ENCODE measurements around the gene NRG2.

- TF ChIP-seq, protein P1, sequence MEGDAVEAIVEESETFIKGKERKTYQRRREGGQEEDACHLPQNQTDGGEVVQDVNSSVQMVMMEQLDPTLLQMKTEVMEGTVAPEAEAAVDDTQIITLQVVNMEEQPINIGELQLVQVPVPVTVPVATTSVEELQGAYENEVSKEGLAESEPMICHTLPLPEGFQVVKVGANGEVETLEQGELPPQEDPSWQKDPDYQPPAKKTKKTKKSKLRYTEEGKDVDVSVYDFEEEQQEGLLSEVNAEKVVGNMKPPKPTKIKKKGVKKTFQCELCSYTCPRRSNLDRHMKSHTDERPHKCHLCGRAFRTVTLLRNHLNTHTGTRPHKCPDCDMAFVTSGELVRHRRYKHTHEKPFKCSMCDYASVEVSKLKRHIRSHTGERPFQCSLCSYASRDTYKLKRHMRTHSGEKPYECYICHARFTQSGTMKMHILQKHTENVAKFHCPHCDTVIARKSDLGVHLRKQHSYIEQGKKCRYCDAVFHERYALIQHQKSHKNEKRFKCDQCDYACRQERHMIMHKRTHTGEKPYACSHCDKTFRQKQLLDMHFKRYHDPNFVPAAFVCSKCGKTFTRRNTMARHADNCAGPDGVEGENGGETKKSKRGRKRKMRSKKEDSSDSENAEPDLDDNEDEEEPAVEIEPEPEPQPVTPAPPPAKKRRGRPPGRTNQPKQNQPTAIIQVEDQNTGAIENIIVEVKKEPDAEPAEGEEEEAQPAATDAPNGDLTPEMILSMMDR (IDR thresholded peaks at IDR 0.05 in 8 of 11, conservative IDR thresholded peaks at IDR 0.05 in 3 of 11), result no peak
- TF ChIP-seq POLR2A (IDR thresholded peaks at IDR 0.05), result no peak
- TF ChIP-seq POLR2AphosphoS5 (IDR thresholded peaks at IDR 0.05), result no peak
These were observed 139.7 kb downstream of the NRG2 start for GRCh38 chr5:139903450-139903794.
